ENCODE results near the gene GAK. TPM values are rescaled to one million over a fixed set of nuclear protein-coding genes. Genes with fewer than 3 reads are reported as not detected.

GAK gene
- polyA plus RNA-seq, 1 of the 3 experiments (the other 2 are of a cell fraction), result 35.9 TPM

GRCh38 chr4:960636-961350 lies 28.7 kb upstream of the GAK start:
- no peak for TF ChIP-seq ZBTB33 (IDR thresholded peaks at IDR 0.05; ENCODE audit: borderline replicate concordance, low read depth)
- no peak for TF ChIP-seq CTCF (IDR thresholded peaks at IDR 0.05)
- no peak for TF ChIP-seq SMC3 (IDR thresholded peaks at IDR 0.05; ENCODE audit: low read depth, low read length)
- TF ChIP-seq RCOR1 (IDR thresholded peaks at IDR 0.05; ENCODE audit: low read length), result no peak
- no peak for TF ChIP-seq NFIC (IDR thresholded peaks at IDR 0.05; ENCODE audit: borderline replicate concordance)
- no peak for TF ChIP-seq MXI1 (IDR thresholded peaks at IDR 0.05; ENCODE audit: low read depth, low read length)
- no peak for TF ChIP-seq IRF3 (IDR thresholded peaks at IDR 0.05; ENCODE audit: low read depth, low read length)
- no peak for TF ChIP-seq PBX3 (IDR thresholded peaks at IDR 0.05)
- no peak for TF ChIP-seq SIN3A (IDR thresholded peaks at IDR 0.05; ENCODE audit: borderline replicate concordance, low read depth, low read length)
- TF ChIP-seq TAF1 (IDR thresholded peaks at IDR 0.05; ENCODE audit: borderline replicate concordance, low read depth, low read length), result no peak
- TF ChIP-seq RAD21 (IDR thresholded peaks at IDR 0.05; ENCODE audit: low read length), result no peak
- no peak for TF ChIP-seq YY1 (IDR thresholded peaks at IDR 0.05; ENCODE audit: low read depth)
- TF ChIP-seq FOXJ3 (CRISPR knock-in tag; IDR thresholded peaks at IDR 0.05), result no peak
- no peak for TF ChIP-seq TEAD4 (IDR thresholded peaks at IDR 0.05; ENCODE audit: borderline replicate concordance, insufficient read depth)
- TF ChIP-seq JUND (IDR thresholded peaks at IDR 0.05), result no peak
- TF ChIP-seq RXRA (IDR thresholded peaks at IDR 0.05; ENCODE audit: borderline replicate concordance, low read depth), result no peak
- no peak for TF ChIP-seq CHD2 (IDR thresholded peaks at IDR 0.05; ENCODE audit: low read length, partially characterized antibody)
- WGBS (ENCODE audit: low lambda C conversion rate), result 90% methylated on average over 6 of the region's 35 CpGs
- Histone ChIP-seq H3F3A (replicated peaks; ENCODE audit: insufficient read depth) (no peaks in the 10 kb centered on the region), H3K79me2 (ENCODE audit: insufficient read depth) (no peaks in the 10 kb centered on the region), H2AFZ (ENCODE audit: low read depth) (no peak overlapping the region), H3K36me3 (replicated peaks in 1 of 2; ENCODE audit: control insufficient read depth in 1 of 2, insufficient read depth in 2 of 2, low read length in 1 of 2) (peaks cover 0 to 59% of the 10 kb centered on the region in 2 experiments), H3K4me2 (no peak overlapping the region), H3K9ac (no peak overlapping the region), H3K27ac (ENCODE audit: low read depth in 2 of 2, low read length in 1 of 2) (no peak overlapping the region), H3K9me2 (no peaks in the 10 kb centered on the region), H4K20me1 (ENCODE audit: insufficient read depth) (no peaks in the 10 kb centered on the region), H3K9me3 (no peaks in the 10 kb centered on the region), H3K4me3 (ENCODE audit: low read depth in 2 of 2, low read length in 1 of 2) (no peak overlapping the region), H3K27me3 (ENCODE audit: insufficient read depth) (no peaks in the 10 kb centered on the region), H3K4me1 (ENCODE audit: control insufficient read depth in 1 of 2, insufficient read depth in 2 of 2, low read depth in 1 of 2, low read length in 1 of 2) (no peaks in the 10 kb centered on the region)
- peak; percentile 29 for DNase-seq
- ChIA-PET CTCF (interaction anchor here (0.9 kb wide), 1 partner anchor 26 kb away, joined by 3 read pairs; the partner anchor contains the start of gene IDUA), POLR2A (no interaction called here)

Data from SK-N-SH (cell line).